Tibial nerve (tissue), 4 donors: ENCODE data around the gene TBC1D28.
"Not testable (repeated sequence)": the region's sequence is repeated elsewhere in the genome, so short reads cannot be mapped to it uniquely, and the experiment has no call there.

Experiments
- EP300 ChIP-seq, 2 donors: sonication (generic); formaldehyde crosslinking; IDR thresholded peaks; one replicate each; pipeline ENCODE4 v1.6.1; 2017; ENCODE audit warnings: antibody characterized with exemption in 2 of 2, mild to moderate bottlenecking in 1 of 2
- TF ChIP-seq, protein P1 (sequence below), 5 experiments: fragments of 200-600 bp in 3 of 5; fragments of 450-650 bp in 2 of 5; sonication (generic) in 3 of 5; IDR thresholded peaks; one replicate each; pipeline ENCODE4 v1.5.1; 2016 to 2019; ENCODE audit warnings: antibody characterized with exemption in 5 of 5, mild to moderate bottlenecking in 3 of 5, moderate library complexity in 2 of 5

DNA sequence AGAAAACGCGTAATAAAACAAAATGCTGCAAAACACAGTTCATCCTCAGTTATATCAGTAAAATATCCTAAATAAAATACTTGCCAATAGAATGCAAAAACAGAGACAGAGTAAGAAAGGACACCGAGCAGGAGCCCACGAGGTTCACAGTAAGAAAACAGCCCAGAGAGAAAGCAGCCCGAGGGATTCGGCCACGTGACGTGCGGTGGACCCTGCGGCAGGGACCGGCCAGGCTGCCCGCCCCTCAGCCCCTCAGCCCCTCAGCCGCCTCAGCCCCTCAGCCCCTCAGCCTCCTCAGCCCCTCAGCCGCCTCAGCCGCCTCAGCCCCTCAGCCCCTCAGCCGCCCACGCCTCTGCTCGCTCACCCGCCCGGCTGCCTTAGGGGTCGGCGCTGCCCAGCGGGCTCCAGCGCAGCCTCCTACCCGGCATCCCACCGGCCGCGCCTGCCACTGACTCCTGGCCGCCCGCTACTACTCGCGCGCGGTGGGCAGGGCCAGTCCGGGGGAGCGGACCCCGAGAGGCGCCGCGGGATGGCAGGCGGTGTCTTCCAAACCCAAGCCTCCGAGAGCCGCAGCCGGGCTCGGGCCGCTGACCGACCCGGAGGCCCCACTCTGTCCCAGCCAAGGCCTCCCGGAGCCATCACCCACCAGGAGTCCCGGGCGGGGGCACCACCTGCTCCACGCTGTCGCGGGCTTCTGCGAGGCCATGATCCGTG is 9.5 kb downstream of the TBC1D28 start:
- not testable (repeated sequence) for TF ChIP-seq EP300 (IDR thresholded peaks at IDR 0.05)
- TF ChIP-seq, protein P1, sequence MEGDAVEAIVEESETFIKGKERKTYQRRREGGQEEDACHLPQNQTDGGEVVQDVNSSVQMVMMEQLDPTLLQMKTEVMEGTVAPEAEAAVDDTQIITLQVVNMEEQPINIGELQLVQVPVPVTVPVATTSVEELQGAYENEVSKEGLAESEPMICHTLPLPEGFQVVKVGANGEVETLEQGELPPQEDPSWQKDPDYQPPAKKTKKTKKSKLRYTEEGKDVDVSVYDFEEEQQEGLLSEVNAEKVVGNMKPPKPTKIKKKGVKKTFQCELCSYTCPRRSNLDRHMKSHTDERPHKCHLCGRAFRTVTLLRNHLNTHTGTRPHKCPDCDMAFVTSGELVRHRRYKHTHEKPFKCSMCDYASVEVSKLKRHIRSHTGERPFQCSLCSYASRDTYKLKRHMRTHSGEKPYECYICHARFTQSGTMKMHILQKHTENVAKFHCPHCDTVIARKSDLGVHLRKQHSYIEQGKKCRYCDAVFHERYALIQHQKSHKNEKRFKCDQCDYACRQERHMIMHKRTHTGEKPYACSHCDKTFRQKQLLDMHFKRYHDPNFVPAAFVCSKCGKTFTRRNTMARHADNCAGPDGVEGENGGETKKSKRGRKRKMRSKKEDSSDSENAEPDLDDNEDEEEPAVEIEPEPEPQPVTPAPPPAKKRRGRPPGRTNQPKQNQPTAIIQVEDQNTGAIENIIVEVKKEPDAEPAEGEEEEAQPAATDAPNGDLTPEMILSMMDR (IDR thresholded peaks at IDR 0.05), result not testable (repeated sequence)
